ENCODE measurements around the gene ARID5B.

The ARID5B gene

DNA sequence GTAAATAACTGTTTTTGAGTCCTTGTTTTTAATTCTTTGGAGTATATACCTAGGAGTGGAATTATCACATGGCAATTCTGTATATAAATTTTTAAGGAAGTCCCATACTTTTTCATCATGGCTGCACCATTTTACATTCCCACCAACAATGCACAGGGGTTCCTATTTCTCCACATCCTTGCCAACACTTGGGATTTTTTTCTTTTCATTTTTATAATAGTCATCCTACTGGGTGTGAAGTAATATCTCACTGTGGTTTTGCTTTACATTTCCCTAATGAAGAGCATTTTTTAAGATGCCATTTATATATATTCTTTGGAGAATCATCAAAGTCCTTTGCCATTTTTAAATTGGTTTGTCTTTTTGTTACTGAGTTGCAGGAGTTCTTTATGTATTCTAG is 89.7 kb downstream of the ARID5B start:
- DNase-seq (ENCODE audit: low spot score), result no peak

- no peak for DNase-seq (ENCODE audit: low spot score)
These were observed 90.6 kb downstream of the ARID5B start for GRCh38 chr10:61992059-61992460.

DNA sequence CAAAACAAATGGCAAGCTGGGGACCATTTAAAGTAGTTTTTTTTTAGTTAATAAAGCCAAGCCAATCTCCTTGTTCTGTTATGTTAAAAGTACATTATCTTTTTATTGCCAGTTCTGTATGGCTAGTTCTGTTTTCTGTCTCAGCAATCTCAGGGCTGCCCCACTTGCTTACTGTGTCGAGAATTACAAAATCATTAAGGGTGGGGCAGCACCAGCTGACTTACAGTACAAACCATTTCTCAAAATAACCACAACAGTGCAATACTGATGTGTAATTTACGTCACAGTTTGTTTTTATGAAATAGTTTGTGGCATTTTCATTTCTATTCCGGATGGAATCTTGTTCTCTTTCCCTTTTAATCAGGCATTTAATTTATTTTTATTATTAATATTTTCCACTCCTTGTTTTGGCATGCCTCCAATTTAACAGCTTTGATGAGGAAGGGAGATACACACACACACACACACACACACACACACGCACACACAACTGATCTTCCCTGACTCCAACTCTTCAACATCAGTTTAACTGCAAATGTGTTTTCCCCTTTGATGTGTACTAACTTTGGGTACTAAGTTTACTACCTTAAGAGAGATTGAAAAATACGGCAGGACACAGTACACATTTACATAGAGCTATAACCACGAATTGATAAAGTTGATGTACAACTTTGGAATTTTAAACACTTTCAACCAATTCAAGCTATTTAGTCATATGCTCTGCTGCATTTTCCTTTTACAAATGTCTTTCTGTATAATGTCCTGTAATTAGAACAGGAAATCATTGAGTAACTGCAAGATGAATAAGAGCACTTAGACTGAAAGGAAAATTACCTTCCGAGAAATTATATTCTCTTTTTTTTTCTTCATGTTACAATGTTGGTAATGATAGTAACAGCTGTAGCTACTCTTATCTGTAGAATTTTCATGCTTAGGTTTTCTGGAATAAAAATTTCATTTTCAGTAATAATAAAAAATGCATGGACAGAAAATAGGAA is 91.5 kb downstream of the ARID5B start:
- peak; percentile 85 for DNase-seq (ENCODE audit: low spot score)

DNA sequence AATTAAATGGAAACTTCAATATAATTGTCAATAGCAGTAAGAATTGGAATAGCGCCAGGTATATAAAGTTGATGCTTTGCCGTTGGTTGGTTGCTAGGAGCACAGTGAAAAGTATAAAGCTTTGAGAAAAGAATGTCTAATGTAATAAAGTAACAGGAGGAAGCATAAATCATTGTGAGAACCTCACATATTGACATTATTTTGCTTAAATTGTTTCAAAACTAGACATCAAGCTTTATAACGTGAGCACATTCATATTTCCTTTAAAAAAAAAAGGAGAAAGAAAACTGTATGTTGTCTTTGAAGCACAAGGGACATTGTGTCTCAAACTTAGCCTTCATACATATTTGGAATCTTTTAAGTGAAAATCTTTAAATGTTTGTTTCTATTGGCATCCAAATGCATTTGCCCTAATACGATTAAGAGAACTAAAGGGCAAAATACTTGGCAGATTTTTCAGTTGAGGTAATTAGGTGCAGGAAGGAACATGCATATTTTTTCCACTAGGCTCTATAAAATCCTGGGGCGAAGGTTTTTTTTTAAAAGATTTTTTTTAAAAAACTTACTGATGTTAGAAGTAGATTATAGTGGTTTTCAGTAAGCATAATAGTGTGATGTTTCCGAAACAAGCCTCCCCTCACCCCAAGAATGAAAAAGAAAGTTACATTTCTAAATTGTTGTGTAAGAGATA is 92.4 kb downstream of the ARID5B start:
- no peak for DNase-seq (ENCODE audit: low spot score)

DNA sequence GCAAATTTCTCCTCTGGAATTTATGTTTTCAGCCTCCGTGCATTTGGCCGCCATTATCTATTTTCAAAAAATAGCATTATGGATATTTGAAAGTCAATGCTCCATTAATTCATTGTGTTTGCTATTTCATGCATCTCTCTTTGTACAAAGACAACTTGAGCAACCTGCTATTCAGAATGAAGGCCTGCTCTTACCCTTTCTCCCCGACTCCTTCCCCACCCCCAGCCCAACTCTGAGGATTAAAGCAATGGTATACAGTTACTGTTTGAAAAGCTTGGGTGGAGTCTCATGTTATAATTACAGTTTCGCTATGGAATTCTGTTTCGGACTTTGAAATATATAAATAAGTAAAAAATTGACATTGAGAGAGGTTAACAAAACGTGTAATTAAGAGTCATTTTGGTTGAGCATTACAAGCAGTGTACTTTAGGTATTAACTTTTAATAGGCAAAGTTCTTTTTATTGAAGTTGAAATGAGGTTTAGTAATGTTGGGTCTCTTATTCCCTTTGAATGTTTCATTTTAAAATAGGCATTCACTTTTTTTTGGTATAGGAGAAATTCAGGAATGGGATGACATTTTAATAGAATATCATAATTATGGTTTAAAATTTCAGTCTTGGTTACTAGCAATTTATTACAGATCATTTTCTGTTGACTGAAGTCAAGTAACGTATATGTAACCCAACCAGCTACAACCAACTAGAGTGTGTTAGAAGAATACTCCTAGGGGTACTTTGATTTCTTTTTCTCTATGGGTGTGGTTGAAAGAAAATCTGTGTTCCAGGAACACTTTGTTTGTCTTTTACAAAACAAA is 93.1 kb downstream of the ARID5B start:
- no peak for DNase-seq (ENCODE audit: low spot score)

DNA sequence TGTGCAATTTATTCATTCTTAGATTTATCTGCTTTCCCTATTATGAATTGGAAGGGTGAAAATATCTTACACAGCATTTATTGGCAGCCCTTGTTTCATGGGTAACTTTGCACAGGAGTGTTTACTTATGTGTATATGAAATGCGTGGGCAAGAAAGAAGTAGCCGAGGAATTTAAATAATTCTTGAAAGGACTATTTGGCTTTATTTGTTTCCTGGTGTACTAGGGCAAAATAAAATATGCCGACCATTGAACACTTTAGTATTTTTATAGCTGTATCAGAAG is 93.7 kb downstream of the ARID5B start:
- DNase-seq (ENCODE audit: low spot score), result no peak

GRCh38 chr10:61998937-61999336 is 97.4 kb downstream of the ARID5B start:
- no peak for DNase-seq (ENCODE audit: low spot score)

GRCh38 chr10:62000037-62000603 is 98.6 kb downstream of the ARID5B start:
- no peak for DNase-seq (ENCODE audit: low spot score)

- DNase-seq (ENCODE audit: low spot score), result no peak
These were observed 99.2 kb downstream of the ARID5B start for GRCh38 chr10:62000726-62001125.

- no peak for DNase-seq (ENCODE audit: low spot score)
These were observed 100.4 kb downstream of the ARID5B start for GRCh38 chr10:62001898-62002297.

GRCh38 chr10:62002753-62003152 is 101.3 kb downstream of the ARID5B start:
- no peak for DNase-seq (ENCODE audit: low spot score)

DNA sequence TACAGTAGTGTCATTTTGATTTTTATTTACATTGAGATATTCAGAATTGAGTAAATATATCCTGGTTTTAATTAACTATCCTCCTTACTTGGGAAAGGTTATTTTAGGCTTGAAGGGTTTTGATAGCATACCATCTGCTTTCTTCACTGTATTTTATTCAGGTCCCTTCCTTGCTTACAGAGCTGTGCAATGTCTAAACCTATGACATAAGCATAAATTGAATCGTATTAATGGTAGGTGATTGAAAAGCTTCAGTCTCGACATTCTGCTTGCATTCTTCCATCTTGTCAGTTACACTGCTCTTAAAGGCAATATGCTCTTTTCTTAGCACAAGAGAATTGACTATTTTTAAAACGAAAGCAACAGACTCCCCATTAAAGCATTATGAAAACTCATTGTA is 102.5 kb downstream of the ARID5B start:
- no peak for DNase-seq (ENCODE audit: low spot score)

- DNase-seq (ENCODE audit: low spot score), result no peak
These were observed 103.8 kb downstream of the ARID5B start for GRCh38 chr10:62005281-62005680.

DNA sequence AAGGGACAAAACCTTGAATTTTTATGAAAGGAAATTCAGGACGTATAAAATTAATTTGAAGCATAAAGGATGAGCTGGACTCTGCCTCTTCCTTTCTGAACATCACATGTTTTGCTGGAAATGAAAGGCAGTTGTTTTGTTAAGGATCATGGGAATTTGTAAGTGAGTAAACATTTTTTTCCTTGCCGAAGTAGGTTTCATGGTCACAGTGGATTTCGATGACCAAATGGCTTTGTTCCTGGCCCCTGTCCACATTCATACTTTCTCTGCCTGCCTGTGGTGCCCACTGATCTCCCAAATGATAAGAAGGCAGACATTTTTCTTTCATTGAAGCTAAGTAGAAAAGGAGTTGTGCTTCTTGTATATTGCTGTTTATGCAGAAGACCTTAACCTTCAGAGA is 104.2 kb downstream of the ARID5B start:
- DNase-seq (ENCODE audit: low spot score), result no peak

- no peak for DNase-seq (ENCODE audit: low spot score)
These were observed 105.6 kb downstream of the ARID5B start for GRCh38 chr10:62007145-62007544.

- DNase-seq (ENCODE audit: low spot score), result no peak
These were observed 106.7 kb downstream of the ARID5B start for GRCh38 chr10:62008196-62008595.

- no peak for DNase-seq (ENCODE audit: low spot score)
These were observed 107.4 kb downstream of the ARID5B start for GRCh38 chr10:62008946-62009345.

DNA sequence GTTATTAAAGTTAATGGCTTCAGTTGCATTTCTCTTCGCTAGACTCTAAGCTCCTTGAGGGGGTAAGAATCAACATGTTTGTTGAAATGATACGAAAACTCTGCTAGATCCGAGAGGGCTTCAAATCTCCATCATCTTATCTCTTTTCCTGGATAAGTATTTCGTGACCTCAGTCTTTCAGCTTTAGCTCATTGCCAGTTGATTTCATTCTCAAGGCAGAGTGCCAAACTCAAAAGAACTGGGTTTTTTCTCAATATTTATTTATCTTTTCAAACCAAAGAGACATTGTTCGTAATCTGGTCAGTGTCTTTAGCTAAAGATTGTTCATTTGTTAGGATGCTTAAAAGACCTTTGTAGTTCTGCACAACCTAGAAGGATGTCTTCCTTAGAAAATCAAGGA is 108.9 kb downstream of the ARID5B start:
- no peak for DNase-seq (ENCODE audit: low spot score)

DNA sequence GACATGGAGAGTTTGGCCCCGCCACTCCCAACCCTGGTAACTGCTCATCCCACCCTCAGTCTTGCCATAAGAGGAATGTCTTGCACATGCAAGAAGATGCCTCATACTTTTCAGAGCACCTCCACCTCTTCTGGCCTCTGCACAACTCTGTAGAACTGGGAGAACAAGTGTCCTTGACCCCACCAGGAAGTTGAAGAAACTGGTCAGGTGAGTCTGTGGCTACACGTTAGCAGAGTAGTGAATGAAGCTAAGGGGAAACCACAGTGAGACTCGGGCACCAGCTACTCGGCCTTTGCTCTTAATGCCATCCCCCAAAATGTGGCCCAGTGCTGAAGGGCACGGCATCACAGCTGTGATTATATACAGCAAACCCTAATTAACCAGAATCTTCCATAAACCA is 110.1 kb downstream of the ARID5B start:
- no peak for DNase-seq (ENCODE audit: low spot score)

DNA sequence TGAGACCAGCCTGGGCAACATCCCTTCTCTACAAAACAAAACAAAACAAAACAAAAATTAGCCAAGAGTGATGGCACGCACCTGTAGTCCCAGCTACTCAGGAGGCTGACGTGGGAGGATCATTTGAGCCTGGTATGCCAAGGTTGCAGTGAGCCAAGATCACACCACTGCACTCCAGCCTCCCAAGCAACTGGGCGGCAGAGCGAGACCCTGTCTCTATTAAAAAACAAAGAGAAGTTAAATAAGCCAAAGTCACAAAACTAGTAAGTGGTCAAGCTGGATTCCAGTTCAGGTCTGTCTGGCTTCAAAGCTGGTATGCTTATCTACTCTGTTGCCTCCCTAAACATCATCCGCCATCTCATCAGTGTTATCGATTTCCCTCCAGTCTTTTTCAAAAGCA is 110.8 kb downstream of the ARID5B start:
- DNase-seq (ENCODE audit: low spot score), result no peak

- no peak for DNase-seq (ENCODE audit: low spot score)
These were observed 113.0 kb downstream of the ARID5B start for GRCh38 chr10:62014510-62014909.

GRCh38 chr10:62015994-62016393 is 114.5 kb downstream of the ARID5B start:
- DNase-seq (ENCODE audit: low spot score), result no peak

Data from AG20443 (cell line).